Stimulated activated CD8-positive, alpha-beta memory T cell treated with anti-CD3 and anti-CD28 coated beads, Interleukin-4, amount 100 ng/mL, for 48 hours (primary cell): Measurements from ENCODE around the gene LNPEP.

Experiments used
- DNase-seq: peaks from one replicate; pipeline ENCODE4 v3.0.0-alpha.2; 2020

Gene LNPEP

DNA sequence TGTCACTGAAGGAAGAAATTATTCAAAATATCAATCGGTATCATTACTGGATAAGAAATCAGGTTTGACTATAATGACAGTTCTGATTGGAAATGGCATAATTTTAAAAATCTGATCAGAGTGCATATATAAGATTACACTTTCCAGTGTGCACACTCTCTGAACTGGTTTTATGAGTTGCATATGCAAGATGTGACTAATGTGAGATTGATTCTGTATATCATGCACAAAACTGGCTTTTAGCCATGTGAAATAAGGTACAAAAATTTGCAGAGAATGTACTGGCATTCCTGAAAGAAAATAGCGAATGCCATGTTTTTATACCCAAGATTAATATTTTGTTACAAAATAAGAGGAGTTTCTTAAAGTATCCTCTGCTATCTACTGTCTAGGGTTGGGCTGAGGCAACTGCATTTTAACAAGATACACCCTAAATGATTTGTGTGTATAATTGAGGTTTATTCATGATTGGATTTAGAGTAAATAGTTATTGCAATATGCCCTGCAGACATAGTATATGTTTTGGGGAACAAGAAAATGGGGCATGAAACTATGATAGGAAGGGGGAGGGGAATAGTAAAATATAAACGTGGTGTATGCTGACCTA lies 70.7 kb downstream of the LNPEP start:
- no peak for DNase-seq

GRCh38 chr5:97009212-97009898 lies 73.5 kb downstream of the LNPEP start:
- DNase-seq: no peak

- DNase-seq: no peak
Measured at GRCh38 chr5:97009921-97010320, 74.0 kb downstream of the LNPEP start.

DNA sequence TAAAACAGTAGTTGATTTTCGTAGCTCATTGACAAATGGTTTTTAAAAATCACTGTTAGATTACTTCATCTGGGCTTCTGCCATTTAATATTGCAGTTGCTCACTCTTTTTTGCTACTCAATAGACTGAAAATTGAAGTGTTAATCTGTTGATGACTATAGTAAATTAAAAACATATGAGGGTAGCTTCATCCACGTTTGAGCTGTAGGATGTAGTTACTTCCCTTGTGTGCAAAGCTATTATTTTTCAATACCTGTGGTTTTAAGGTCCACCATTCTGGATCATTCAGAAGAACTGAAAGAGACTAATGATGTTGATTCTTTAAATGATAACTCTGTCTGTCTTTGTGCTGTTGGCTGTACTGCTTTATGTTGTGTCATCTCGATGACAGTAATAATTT lies 74.7 kb downstream of the LNPEP start:
- no peak for DNase-seq

- no peak for DNase-seq
Measured at GRCh38 chr5:97011567-97011966, 75.7 kb downstream of the LNPEP start.

DNA sequence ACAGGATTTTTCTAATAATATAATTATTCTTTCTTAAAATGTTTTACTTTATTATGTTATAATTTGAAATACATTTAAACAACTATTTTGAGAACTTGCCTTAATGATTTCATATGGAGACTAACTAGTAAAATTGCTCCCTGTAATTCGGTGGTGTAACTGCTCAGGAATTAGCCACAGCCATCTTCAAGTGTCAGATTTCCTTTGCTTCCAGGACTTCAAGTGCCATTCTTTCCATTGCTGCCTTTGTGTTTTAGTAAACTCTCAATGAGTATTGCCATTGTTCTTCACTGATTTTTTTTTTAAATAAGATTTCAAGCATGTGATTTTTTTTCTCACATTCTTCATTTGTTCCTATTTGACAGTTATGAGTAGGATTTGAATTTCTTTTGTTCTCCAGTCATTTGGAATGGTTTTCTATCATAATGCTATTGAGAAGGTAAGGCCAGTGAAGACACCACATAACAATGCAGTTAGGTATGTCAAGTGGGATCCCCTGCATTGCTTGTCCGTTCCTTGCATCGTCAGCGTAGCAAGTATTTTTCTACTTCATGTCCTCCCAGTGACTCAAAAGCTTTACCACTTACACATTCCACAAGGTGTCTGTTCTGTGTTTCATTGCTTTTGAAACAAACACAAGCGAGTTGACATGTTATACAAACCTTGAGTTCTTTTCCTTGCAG lies 83.7 kb downstream of the LNPEP start:
- no peak for DNase-seq

- no peak for DNase-seq
Measured at GRCh38 chr5:97021416-97021815, 85.5 kb downstream of the LNPEP start.

- DNase-seq: no peak
Measured at GRCh38 chr5:97022898-97023297, 87.0 kb downstream of the LNPEP start.

DNA sequence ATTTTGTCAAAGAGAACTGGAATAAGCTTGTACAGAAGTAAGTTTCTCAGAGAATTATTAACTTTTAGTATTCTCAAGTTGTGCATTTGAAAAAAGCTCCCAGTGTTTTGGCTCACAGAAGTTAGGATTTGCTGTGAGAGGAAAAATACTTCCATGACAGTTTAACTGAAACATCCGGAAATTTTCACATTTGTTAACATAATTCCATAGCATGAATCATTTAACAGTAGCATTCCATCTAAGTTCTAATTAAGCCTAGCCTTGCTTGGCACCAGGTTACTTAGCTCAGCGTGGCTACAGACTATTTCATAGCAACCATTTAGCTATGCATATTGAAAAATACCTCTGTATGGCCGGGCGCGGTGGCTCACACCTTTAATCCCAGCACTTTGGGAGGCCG lies 90.8 kb downstream of the LNPEP start:
- no peak for DNase-seq

- no peak for DNase-seq
Measured at GRCh38 chr5:97037819-97038218, 101.9 kb downstream of the LNPEP start.

- no peak for DNase-seq
Measured at GRCh38 chr5:97041239-97041638, 105.4 kb downstream of the LNPEP start.

DNA sequence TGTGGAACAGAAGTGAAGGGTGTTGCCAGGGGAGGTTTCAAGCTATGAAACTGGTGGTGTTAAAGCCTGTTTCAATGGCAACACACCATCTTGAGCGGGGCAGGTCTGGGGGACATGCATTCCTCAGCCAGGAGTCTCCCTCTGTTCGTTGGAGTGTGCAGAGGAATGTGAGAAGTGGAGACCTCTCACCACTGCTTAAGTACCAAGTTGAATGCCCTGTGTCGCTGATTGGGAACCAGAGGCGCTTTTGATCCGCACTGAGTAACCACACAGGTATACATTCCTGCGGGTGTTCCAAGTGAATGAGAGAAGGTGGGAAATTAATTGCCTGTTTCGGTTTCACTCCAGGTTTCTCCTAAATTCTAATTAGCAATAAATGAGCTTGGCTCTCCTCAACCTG lies 107.1 kb downstream of the LNPEP start:
- DNase-seq: no peak

DNA sequence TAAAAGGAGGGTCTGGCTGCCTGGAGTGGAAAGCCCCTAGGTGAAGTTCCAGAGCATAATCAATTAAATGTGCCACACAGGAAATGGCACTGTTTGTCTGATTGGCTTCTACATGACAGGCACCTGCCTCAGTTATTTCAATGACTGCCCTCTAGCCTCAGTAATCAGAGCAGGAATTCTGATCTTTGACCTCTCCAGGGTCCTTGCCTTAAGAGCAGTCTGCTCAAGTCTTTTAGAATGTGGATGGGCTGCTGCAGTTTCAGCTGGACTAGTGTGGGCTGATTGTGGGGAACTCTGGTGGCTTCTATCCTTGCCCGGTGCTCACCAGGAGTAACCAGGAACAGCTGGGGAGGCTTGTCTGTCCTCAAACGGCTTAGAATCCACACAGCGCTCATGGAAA lies 107.6 kb downstream of the LNPEP start:
- no peak for DNase-seq

GRCh38 chr5:97044052-97044451 lies 108.2 kb downstream of the LNPEP start:
- DNase-seq: no peak

GRCh38 chr5:97046270-97046982 lies 110.5 kb downstream of the LNPEP start:
- no peak for DNase-seq

DNA sequence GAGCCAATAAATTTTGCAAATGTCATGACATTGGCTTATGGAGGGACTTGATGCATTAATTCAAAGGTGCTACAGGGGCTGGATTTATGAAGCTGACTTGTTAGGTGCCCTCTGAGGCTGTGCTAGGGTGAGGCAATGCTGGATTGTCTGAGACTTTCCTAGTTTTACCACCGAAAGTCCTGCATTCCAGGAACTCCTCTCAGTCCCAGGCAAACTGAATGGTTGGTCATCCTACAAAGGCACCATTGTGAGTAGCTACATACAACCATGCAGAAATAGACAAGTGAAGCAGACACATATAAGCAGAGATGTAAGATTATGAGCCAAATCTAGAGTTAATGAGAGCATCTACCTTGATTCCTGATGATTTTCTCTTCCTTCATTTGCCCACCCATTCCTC lies 111.2 kb downstream of the LNPEP start:
- DNase-seq: no peak

GRCh38 chr5:97049175-97049574 lies 113.3 kb downstream of the LNPEP start:
- no peak for DNase-seq

DNA sequence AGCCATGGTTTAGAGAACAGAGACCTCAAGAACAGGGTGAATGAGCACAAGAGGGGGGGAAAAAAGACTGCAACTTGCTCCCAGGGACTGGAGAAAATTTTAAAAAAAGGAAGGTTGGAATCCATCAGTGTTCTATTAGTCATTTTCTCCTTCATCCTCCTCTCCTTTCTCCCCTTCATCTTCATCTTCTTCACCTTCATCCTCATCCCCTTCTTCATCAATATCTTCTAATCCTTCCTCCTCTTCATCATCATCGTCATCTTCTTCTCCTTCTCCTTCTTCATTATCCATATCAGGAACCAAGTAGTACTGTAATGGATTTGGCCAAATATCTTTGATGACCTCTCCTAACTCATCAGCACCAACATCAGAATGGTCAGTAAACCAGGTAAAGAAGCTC lies 120.4 kb downstream of the LNPEP start:
- no peak for DNase-seq

- no peak for DNase-seq
Measured at GRCh38 chr5:97062046-97062445, 126.2 kb downstream of the LNPEP start.

DNA sequence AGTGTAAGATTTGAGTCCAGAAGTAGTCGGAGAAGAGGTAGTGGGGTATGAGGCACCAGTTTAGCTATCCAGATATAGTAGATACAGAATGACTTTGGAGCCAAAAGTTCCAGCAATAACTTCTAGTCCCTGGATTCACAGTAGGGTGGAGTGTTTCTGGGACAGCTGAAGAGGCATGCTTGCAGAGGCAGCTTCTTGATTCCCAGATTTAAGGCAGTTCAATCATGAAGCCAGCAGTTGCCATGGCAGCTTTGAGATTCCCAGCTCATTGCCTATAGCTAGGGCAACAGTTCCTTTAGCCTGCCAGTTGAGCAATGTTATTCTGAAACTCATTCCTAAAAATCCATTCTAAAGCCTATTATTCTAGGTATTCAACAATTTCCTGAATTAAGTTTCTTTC lies 127.4 kb downstream of the LNPEP start:
- no peak for DNase-seq

DNA sequence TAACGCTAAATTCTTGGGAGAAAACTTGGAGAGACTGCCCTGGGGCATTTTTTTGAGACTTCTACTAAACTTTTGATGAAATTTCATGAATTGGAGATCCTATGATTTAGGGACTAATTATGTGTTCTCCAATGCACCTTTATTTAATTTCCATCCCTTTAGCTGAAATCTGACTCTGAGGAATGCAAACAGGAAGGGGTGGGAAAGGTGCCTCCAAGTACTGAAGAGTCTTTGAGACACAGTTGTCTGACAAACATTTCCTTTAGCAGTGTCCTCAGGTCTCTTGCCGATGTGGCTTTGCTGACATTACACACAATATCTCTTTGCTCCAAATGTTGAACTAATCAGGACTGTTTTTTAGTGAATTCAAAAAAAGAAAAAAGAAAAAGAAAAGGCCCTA lies 129.6 kb downstream of the LNPEP start:
- no peak for DNase-seq

GRCh38 chr5:97067296-97067850 lies 131.5 kb downstream of the LNPEP start:
- no peak for DNase-seq

DNA sequence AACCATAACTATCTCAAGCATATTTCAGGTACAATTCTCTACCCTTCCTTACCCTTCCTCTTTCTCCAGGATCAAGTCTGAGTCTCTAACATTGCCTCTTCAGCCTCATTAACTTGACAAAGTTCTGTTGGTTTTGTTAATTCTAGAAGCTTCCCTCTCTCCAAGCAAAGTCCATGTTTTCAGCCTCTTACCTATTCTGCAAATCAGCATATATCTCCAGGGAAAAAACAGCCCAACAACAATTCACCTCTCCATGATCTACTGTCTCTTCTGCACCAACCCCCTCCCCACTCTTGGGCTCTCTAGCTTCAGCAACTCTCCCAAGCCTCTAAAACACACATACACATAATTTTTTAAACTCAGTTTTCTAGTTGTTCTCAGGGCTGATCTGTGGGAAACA lies 134.4 kb downstream of the LNPEP start:
- DNase-seq: no peak

- DNase-seq: no peak
Measured at GRCh38 chr5:97071101-97071500, 135.2 kb downstream of the LNPEP start.
